Skeletal muscle cell (primary cell): ENCODE measurements around the gene RSPO4.

ENCODE experiments used
- DNase-seq: peaks from one replicate; pipeline ENCODE4 v3.0.0-alpha.2; 2010; ENCODE audit warnings: low read depth
- H3K4me3 ChIP-seq: 2 replicates; pipeline ENCODE4 v1.5.1; 2011; ENCODE audit warnings: low read depth, mild to moderate bottlenecking, control low read depth, low read length, moderate library complexity

RSPO4 gene

GRCh38 chr20:973785-974194 lies 28.3 kb downstream of the RSPO4 start:
- DNase-seq = no peak
- no peak overlapping the region for H3K4me3 ChIP-seq

GRCh38 chr20:972256-972655 lies 29.9 kb downstream of the RSPO4 start:
- DNase-seq = no peak
- no peak overlapping the region for H3K4me3 ChIP-seq

- H3K4me3 ChIP-seq = no peak overlapping the region
- no peak for DNase-seq
Measured at GRCh38 chr20:971346-971745, 30.8 kb downstream of the RSPO4 start.

GRCh38 chr20:969868-970267 lies 32.2 kb downstream of the RSPO4 start:
- no peak overlapping the region for H3K4me3 ChIP-seq
- DNase-seq = no peak

- no peak overlapping the region for H3K4me3 ChIP-seq
- no peak for DNase-seq
Measured at GRCh38 chr20:967796-968742, 34.0 kb downstream of the RSPO4 start.

GRCh38 chr20:965956-966355 lies 36.2 kb downstream of the RSPO4 start:
- DNase-seq = no peak
- no peak overlapping the region for H3K4me3 ChIP-seq

- no peak overlapping the region for H3K4me3 ChIP-seq
- DNase-seq = no peak
Measured at GRCh38 chr20:963795-964194, 38.3 kb downstream of the RSPO4 start.

- no peak for DNase-seq
- H3K4me3 ChIP-seq = no peak overlapping the region
Measured at GRCh38 chr20:962683-963082, 39.4 kb downstream of the RSPO4 start.

- DNase-seq = no peak
- H3K4me3 ChIP-seq = no peak overlapping the region
Measured at GRCh38 chr20:962223-962622, 39.9 kb downstream of the RSPO4 start.

- no peak for DNase-seq
- no peak overlapping the region for H3K4me3 ChIP-seq
Measured at GRCh38 chr20:961768-962167, 40.3 kb downstream of the RSPO4 start.

GRCh38 chr20:959996-960615 lies 42.0 kb downstream of the RSPO4 start:
- H3K4me3 ChIP-seq = no peak overlapping the region

GRCh38 chr20:958936-959815 lies 42.9 kb downstream of the RSPO4 start:
- DNase-seq = no peak
- no peak overlapping the region for H3K4me3 ChIP-seq

More at GRCh38 chr20:959996-960615, 42.0 kb downstream of the RSPO4 start:
- no peak for DNase-seq

GRCh38 chr20:957544-957943 lies 44.6 kb downstream of the RSPO4 start:
- no peak overlapping the region for H3K4me3 ChIP-seq
- no peak for DNase-seq

GRCh38 chr20:956330-956951 lies 45.7 kb downstream of the RSPO4 start:
- DNase-seq = no peak

GRCh38 chr20:955656-956055 lies 46.5 kb downstream of the RSPO4 start:
- no peak overlapping the region for H3K4me3 ChIP-seq
- DNase-seq = no peak

More at GRCh38 chr20:956330-956951, 45.7 kb downstream of the RSPO4 start:
- no peak overlapping the region for H3K4me3 ChIP-seq

- no peak for DNase-seq
- H3K4me3 ChIP-seq = no peak overlapping the region
Measured at GRCh38 chr20:955111-955510, 47.0 kb downstream of the RSPO4 start.

GRCh38 chr20:953742-954141 lies 48.4 kb downstream of the RSPO4 start:
- DNase-seq = no peak
- H3K4me3 ChIP-seq = no peak overlapping the region

- DNase-seq = no peak
- no peak overlapping the region for H3K4me3 ChIP-seq
Measured at GRCh38 chr20:952196-952795, 49.8 kb downstream of the RSPO4 start.
